Smooth muscle cell (in vitro differentiated cells): ENCODE data around the gene GTF2A1L. TPM values are rescaled to one million over a fixed set of nuclear protein-coding genes. Genes with fewer than 3 reads are reported as not detected.
A peak's percentile ranks its signal among the peaks of the same experiment; 100 is the strongest.

Experiments
- DNase-seq: peaks from one replicate; lab custom pipeline; 2025; ENCODE audit not compliant: unreplicated experiment; lab: John Stamatoyannopoulos, UW
- H2AFZ ChIP-seq: fragments of 200-600 bp; sonication (generic); 2 replicates; pipeline ENCODE4 v1.6.0; 2016; ENCODE audit warnings: antibody characterized with exemption, low read depth, mild to moderate bottlenecking
- H3F3A ChIP-seq: fragments of 200-600 bp; sonication (generic); 2 replicates; pipeline ENCODE4 v1.6.0; 2017; ENCODE audit warnings: antibody characterized with exemption, low read depth
- H3K27ac ChIP-seq: fragments of 200-600 bp; sonication (generic); 2 replicates; pipeline ENCODE4 v1.5.1; 2016; ENCODE audit warnings: low read depth, mild to moderate bottlenecking
- H3K27me3 ChIP-seq: fragments of 200-600 bp; sonication (generic); 2 replicates; pipeline ENCODE4 v1.6.1; 2016; ENCODE audit warnings: low read depth, mild to moderate bottlenecking
- H3K36me3 ChIP-seq: fragments of 200-600 bp; sonication (generic); 2 replicates; pipeline ENCODE4 v1.5.1; 2016; ENCODE audit warnings: low read depth
- H3K4me1 ChIP-seq: fragments of 200-600 bp; sonication (generic); 2 replicates; pipeline ENCODE4 v1.5.1; 2016; ENCODE audit warnings: low read depth
- H3K4me2 ChIP-seq: fragments of 200-600 bp; sonication (generic); 2 replicates; pipeline ENCODE4 v1.6.0; 2016; ENCODE audit warnings: mild to moderate bottlenecking
- H3K4me3 ChIP-seq: fragments of 200-600 bp; sonication (generic); 2 replicates; pipeline ENCODE4 v1.5.1; 2016; ENCODE audit warnings: mild to moderate bottlenecking
- H3K79me2 ChIP-seq: fragments of 200-600 bp; sonication (generic); 2 replicates; pipeline ENCODE4 v1.6.0; 2016; ENCODE audit warnings: low read depth, mild to moderate bottlenecking
- H3K9ac ChIP-seq: fragments of 200-600 bp; sonication (generic); 2 replicates; pipeline ENCODE4 v1.6.0; 2016; ENCODE audit warnings: low read depth
- H3K9me3 ChIP-seq: fragments of 200-600 bp; sonication (generic); replicated peaks from 2 replicates; pipeline ENCODE4 v1.5.1; 2016; ENCODE audit warnings: low read depth
- H4K20me1 ChIP-seq: fragments of 200-600 bp; sonication (generic); 2 replicates; pipeline ENCODE4 v1.6.0; 2016; ENCODE audit warnings: low read depth
- CTCF ChIP-seq: fragments of 200-600 bp; sonication (generic); IDR thresholded peaks from 2 replicates; pipeline ENCODE4 v1.5.1; 2017; ENCODE audit warnings: borderline replicate concordance, mild to moderate bottlenecking, antibody characterized with exemption; ENCODE audit not compliant: insufficient read depth, poor library complexity, severe bottlenecking
- WGBS: methylation state at CpG from one replicate; pipeline ENCODE4 v1.1.7; 2016; ENCODE audit warnings: low lambda C conversion rate; 5-methylcytosine and 5-hydroxymethylcytosine counted together
- polyA plus RNA-seq: library from polyadenylated mRNA; unstranded; fragments of >200 nt; fragmentation: Nextera tagmentation; extraction: Ambion mirVana; gene quantifications from 2 replicates; pipeline ENCODE4 v1.2.1, GENCODE V29; 2016
- total RNA-seq: library from RNA; depleted of rRNA; stranded (reverse); fragments of >200 nt; gene quantifications from 2 replicates; pipeline ENCODE4 v1.2.3, GENCODE V29; 2014

The GTF2A1L gene
- total and polyA plus RNA-seq, 2 experiments from 2014 or later: 3.0 to 12.6 TPM

GRCh38 chr2:48724278-48724677 is 106.6 kb downstream of the GTF2A1L start:
- Histone ChIP-seq H3K79me2 (no peaks in the 10 kb centered on the region), H3K36me3 (no peaks in the 10 kb centered on the region), H3K9ac (no peak overlapping the region), H4K20me1 (no peaks in the 10 kb centered on the region), H2AFZ (no peak overlapping the region), H3K27ac (no peak overlapping the region), H3F3A (no peaks in the 10 kb centered on the region), H3K27me3 (no peaks in the 10 kb centered on the region), H3K4me2 (no peak overlapping the region), H3K9me3 (no peaks in the 10 kb centered on the region), H3K4me3 (no peak overlapping the region), H3K4me1 (peaks cover 13% of the 10 kb centered on the region)
- 87% methylated on average over 2 of the region's 2 CpGs for WGBS
- DNase-seq: no peak
- TF ChIP-seq CTCF: no peak

- no peak for TF ChIP-seq CTCF
- 73% methylated on average over 7 of the region's 7 CpGs for WGBS
- no peaks in the 10 kb centered on the region for H3K79me2 ChIP-seq
- no peaks in the 10 kb centered on the region for H3K36me3 ChIP-seq
- H3K9me3 ChIP-seq: no peaks in the 10 kb centered on the region
- no peak overlapping the region for H2AFZ ChIP-seq
- no peak for DNase-seq
- H4K20me1 ChIP-seq: no peaks in the 10 kb centered on the region
- H3F3A ChIP-seq: no peaks in the 10 kb centered on the region
- no peak overlapping the region for H3K27ac ChIP-seq
- no peaks in the 10 kb centered on the region for H3K27me3 ChIP-seq
- H3K4me3 ChIP-seq: no peak overlapping the region
- peaks cover 4% of the 10 kb centered on the region for H3K4me1 ChIP-seq
- H3K9ac ChIP-seq: no peak overlapping the region
- no peak overlapping the region for H3K4me2 ChIP-seq
These were observed 108.2 kb downstream of the GTF2A1L start for GRCh38 chr2:48725696-48726494.

GRCh38 chr2:48727560-48727959 is 109.9 kb downstream of the GTF2A1L start:
- H4K20me1 ChIP-seq: no peaks in the 10 kb centered on the region
- no peak overlapping the region for H2AFZ ChIP-seq
- no peak for DNase-seq
- H3F3A ChIP-seq: no peaks in the 10 kb centered on the region
- WGBS: 71% methylated on average over 2 of the region's 2 CpGs
- H3K4me3 ChIP-seq: no peak overlapping the region
- no peak overlapping the region for H3K4me2 ChIP-seq
- peaks cover 3% of the 10 kb centered on the region for H3K4me1 ChIP-seq
- H3K9me3 ChIP-seq: no peaks in the 10 kb centered on the region
- H3K36me3 ChIP-seq: no peaks in the 10 kb centered on the region
- peaks cover 3% of the 10 kb centered on the region for H3K27me3 ChIP-seq
- TF ChIP-seq CTCF: peak; percentile 41
- no peak overlapping the region for H3K9ac ChIP-seq
- H3K27ac ChIP-seq: no peak overlapping the region
- H3K79me2 ChIP-seq: no peaks in the 10 kb centered on the region

- Histone ChIP-seq H2AFZ (no peak overlapping the region), H3K9me3 (no peaks in the 10 kb centered on the region), H3K4me3 (no peak overlapping the region), H3K27me3 (peaks cover 3% of the 10 kb centered on the region), H3K4me2 (no peak overlapping the region), H4K20me1 (no peaks in the 10 kb centered on the region), H3K79me2 (no peaks in the 10 kb centered on the region), H3K27ac (no peak overlapping the region), H3K36me3 (no peaks in the 10 kb centered on the region), H3K9ac (no peak overlapping the region), H3F3A (no peaks in the 10 kb centered on the region), H3K4me1 (peaks cover 5% of the 10 kb centered on the region)
- no peak for TF ChIP-seq CTCF
- 93% methylated on average over 2 of the region's 2 CpGs for WGBS
- no peak for DNase-seq
These were observed 110.6 kb downstream of the GTF2A1L start for GRCh38 chr2:48728295-48728694.
